Upper lobe of left lung (tissue), 6 donors: ENCODE data around the gene PTPRD. TPM values are rescaled to one million over a fixed set of nuclear protein-coding genes. Genes with fewer than 3 reads are reported as not detected.

ENCODE experiments used
- ATAC-seq, 2 donors: fragments of 200-7000 bp; cut with Tn5 transposase; one replicate each; pipeline ENCODE4 v1.9.1; 2022; ENCODE audit warnings: mild to moderate bottlenecking in 2 of 2, moderate library complexity in 2 of 2; ENCODE audit not compliant: low FRiP score in 2 of 2
- DNase-seq, 2 donors: peaks; one replicate each; pipeline ENCODE4 v3.0.0-alpha.2; 2019 to 2020
- H3K27ac ChIP-seq, 4 donors: fragments of 200-600 bp; sonication (generic); one replicate each; pipeline ENCODE4 v1.5.1; 2016 to 2019
- H3K27me3 ChIP-seq, 4 donors: fragments of 200-600 bp; sonication (generic); one replicate each; pipeline ENCODE4 v1.5.1; 2017 to 2019
- H3K36me3 ChIP-seq, 4 donors: fragments of 200-600 bp; sonication (generic); one replicate each; pipeline ENCODE4 v1.5.1; 2016 to 2019
- H3K4me1 ChIP-seq, 4 donors: fragments of 200-600 bp; sonication (generic); one replicate each; pipeline ENCODE4 v1.5.1; 2018 to 2019
- H3K4me3 ChIP-seq, 4 donors: fragments of 200-600 bp; sonication (generic); one replicate each; pipeline ENCODE4 v1.5.1; 2017 to 2019; ENCODE audit warnings: mild to moderate bottlenecking in 2 of 4, moderate library complexity in 1 of 4
- H3K9me3 ChIP-seq, 4 donors: fragments of 200-600 bp; sonication (generic); one replicate each; pipeline ENCODE4 v1.5.1; 2018 to 2019
- CTCF ChIP-seq, 6 experiments: fragments of 450-650 bp in 4 of 6; fragments of 200-600 bp in 2 of 6; sonication (generic) in 2 of 6; IDR thresholded peaks; one replicate each; pipeline ENCODE4 v1.5.1; 2016 to 2019; ENCODE audit warnings: antibody characterized with exemption in 6 of 6
- EP300 ChIP-seq, 4 donors: sonication (generic); formaldehyde crosslinking; IDR thresholded peaks; one replicate each; pipeline ENCODE4 v1.5.1; 2017; ENCODE audit warnings: antibody characterized with exemption in 4 of 4, control low read depth in 2 of 4
- POLR2A ChIP-seq, 4 donors: fragments of 450-650 bp; IDR thresholded peaks; one replicate each; pipeline ENCODE4 v1.5.1; 2016 to 2017; ENCODE audit warnings: antibody characterized with exemption in 4 of 4, mild to moderate bottlenecking in 2 of 4
- POLR2AphosphoS5 ChIP-seq, 2 donors: sonication (generic); formaldehyde crosslinking; IDR thresholded peaks; one replicate each; pipeline ENCODE4 v1.5.1; 2017; ENCODE audit warnings: antibody characterized with exemption in 2 of 2
- WGBS, 2 donors: methylation state at CpG; one replicate each; pipeline ENCODE4 v1.1.5; 2017 to 2018; 5-methylcytosine and 5-hydroxymethylcytosine counted together
- total RNA-seq, 6 donors: library from RNA; depleted of rRNA in 4 of 6; stranded (reverse); fragments of >200 nt in 4 of 6; gene quantifications; one replicate each; pipeline versions ENCODE4 v1.1.0 to v1.2.1, GENCODE V29; 2016 to 2021
- donor health status: DM: no; HTN: no; CAD: no; lungs with moderate emphysema.
- donor health status: DM: no; HTN: yes; CAD: no; lungs with severe emphysema.

Gene PTPRD
- total RNA-seq, 6 donors from 2014 or later: 7.4 to 46.1 (median 14.5) TPM

DNA sequence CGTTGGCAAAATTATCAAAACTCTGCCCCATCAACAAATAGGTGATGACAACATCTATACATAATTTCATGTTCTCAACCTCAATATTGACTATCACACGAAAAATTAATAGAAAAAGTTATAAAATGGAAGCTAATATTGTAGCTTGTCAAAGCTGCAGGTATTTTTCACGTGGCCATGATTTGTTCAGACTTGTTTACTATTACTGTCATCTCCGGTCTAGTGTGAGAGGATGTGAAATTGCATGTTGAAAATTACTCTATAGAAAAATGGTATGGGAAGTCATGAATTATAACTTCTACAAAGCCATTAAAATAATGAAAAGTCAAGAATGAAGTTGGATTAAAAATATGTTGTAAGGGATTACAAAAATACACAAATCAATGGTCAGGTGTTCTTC, 385.8 kb downstream of the PTPRD start:
- H3K4me1 ChIP-seq: no peaks in the 10 kb centered on the region
- DNase-seq: no peak
- no peaks in the 10 kb centered on the region for H3K36me3 ChIP-seq
- 69 to 76% methylated on average over 4 of the region's 4 CpGs for WGBS, 2 donors
- H3K27ac ChIP-seq: no peak overlapping the region
- TF ChIP-seq POLR2A (IDR thresholded peaks at IDR 0.05) (no peak), CTCF (IDR thresholded peaks at IDR 0.05) (no peak)
- H3K4me3 ChIP-seq: no peak overlapping the region
- H3K9me3 ChIP-seq: no peaks in the 10 kb centered on the region
- no peaks in the 10 kb centered on the region for H3K27me3 ChIP-seq
- ATAC-seq: no peak

GRCh38 chr9:10212702-10213101, 400.1 kb downstream of the PTPRD start:
- no peak overlapping the region for H3K27ac ChIP-seq
- DNase-seq (no peak), ATAC-seq (no peak)
- no peaks in the 10 kb centered on the region for H3K27me3 ChIP-seq
- H3K4me1 ChIP-seq: no peaks in the 10 kb centered on the region
- no peaks in the 10 kb centered on the region for H3K36me3 ChIP-seq
- TF ChIP-seq POLR2A (IDR thresholded peaks at IDR 0.05): no peak
- no peak for TF ChIP-seq POLR2AphosphoS5 (IDR thresholded peaks at IDR 0.05)
- TF ChIP-seq CTCF (IDR thresholded peaks at IDR 0.05): no peak
- no peak for TF ChIP-seq EP300 (IDR thresholded peaks at IDR 0.05)
- 62 to 64% methylated on average over 3 of the region's 3 CpGs for WGBS, 2 donors
- H3K4me3 ChIP-seq: no peak overlapping the region
- H3K9me3 ChIP-seq: no peaks in the 10 kb centered on the region

- TF ChIP-seq POLR2A (IDR thresholded peaks at IDR 0.05): no peak
- TF ChIP-seq POLR2AphosphoS5 (IDR thresholded peaks at IDR 0.05): no peak
- TF ChIP-seq CTCF (IDR thresholded peaks at IDR 0.05): no peak
- TF ChIP-seq EP300 (IDR thresholded peaks at IDR 0.05): no peak
- DNase-seq (no peak), ATAC-seq (no peak)
- H3K9me3 ChIP-seq: no peaks in the 10 kb centered on the region
- H3K27ac ChIP-seq: no peak overlapping the region
- 42 to 59% methylated on average over 3 of the region's 3 CpGs for WGBS, 2 donors
- no peaks in the 10 kb centered on the region for H3K36me3 ChIP-seq
- no peaks in the 10 kb centered on the region for H3K4me1 ChIP-seq
- peak overlapping the region in 3 of 4 donors; percentile 17 to 37 (median 31) for H3K4me3 ChIP-seq
- H3K27me3 ChIP-seq: no peaks in the 10 kb centered on the region
These were observed 404.1 kb downstream of the PTPRD start for GRCh38 chr9:10208691-10209069.

- Histone ChIP-seq H3K36me3 (no peaks in the 10 kb centered on the region), H3K4me1 (no peaks in the 10 kb centered on the region), H3K27ac (no peak overlapping the region), H3K9me3 (no peaks in the 10 kb centered on the region), H3K27me3 (no peaks in the 10 kb centered on the region), H3K4me3 (no peak overlapping the region)
- 74 to 77% methylated on average over 1 of the region's 1 CpG for WGBS, 2 donors
- ATAC-seq (no peak), DNase-seq (no peak)
- TF ChIP-seq POLR2AphosphoS5 (IDR thresholded peaks at IDR 0.05) (no peak), POLR2A (IDR thresholded peaks at IDR 0.05) (no peak), EP300 (IDR thresholded peaks at IDR 0.05) (no peak), CTCF (IDR thresholded peaks at IDR 0.05) (no peak)
These were observed 408.5 kb downstream of the PTPRD start for GRCh38 chr9:10204276-10204675.

DNA sequence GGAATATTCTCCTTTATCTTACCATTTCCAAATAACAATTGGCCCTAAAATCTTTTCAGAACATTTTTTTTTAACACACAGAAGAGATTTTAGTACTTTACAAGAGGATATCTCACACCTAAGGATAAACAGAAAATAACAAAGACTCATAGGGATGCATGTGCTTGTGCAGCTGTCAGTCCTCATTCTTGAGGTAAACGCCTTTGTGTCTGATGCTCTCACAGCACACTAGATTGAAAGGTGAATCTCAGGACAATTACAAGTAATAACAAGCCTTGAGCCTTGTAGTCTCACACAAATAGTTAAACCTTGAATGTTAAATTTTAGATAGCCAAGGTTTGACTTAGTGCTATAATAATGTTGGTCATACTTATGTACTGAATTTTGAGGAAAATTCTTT, 439.2 kb downstream of the PTPRD start:
- no peaks in the 10 kb centered on the region for H3K4me1 ChIP-seq
- H3K36me3 ChIP-seq: no peaks in the 10 kb centered on the region
- 67 to 81% methylated on average over 1 of the region's 1 CpG for WGBS, 2 donors
- no peak for ATAC-seq
- no peaks in the 10 kb centered on the region for H3K9me3 ChIP-seq
- H3K27ac ChIP-seq: no peak overlapping the region
- H3K27me3 ChIP-seq: no peaks in the 10 kb centered on the region
- DNase-seq: no peak
- H3K4me3 ChIP-seq: no peak overlapping the region
- TF ChIP-seq POLR2AphosphoS5 (IDR thresholded peaks at IDR 0.05) (no peak), EP300 (IDR thresholded peaks at IDR 0.05) (no peak), POLR2A (IDR thresholded peaks at IDR 0.05) (no peak), CTCF (IDR thresholded peaks at IDR 0.05) (no peak)
